ENCODE measurements around the gene LHFPL4. TPM values are rescaled to one million over a fixed set of nuclear protein-coding genes. Genes with fewer than 3 reads are reported as not detected.
"Not testable (repeated sequence)": the region's sequence is repeated elsewhere in the genome, so short reads cannot be mapped to it uniquely, and the experiment has no call there.

The LHFPL4 gene
- total RNA-seq, 3 donors from 2014 or later: not detected

- Mint-ChIP-seq H3K36me3 (ENCODE audit: insufficient read depth) (no peaks in the 10 kb centered on the region), H3K4me3 (no peak overlapping the region), H3K4me1 (ENCODE audit: low read depth) (no peaks in the 10 kb centered on the region), H3K27me3 (ENCODE audit: low read depth) (peaks cover 8% of the 10 kb centered on the region), H3K9me3 (peaks cover 17% of the 10 kb centered on the region)
- ATAC-seq: no peak
- DNase-seq: no peak
Observed at GRCh38 chr3:9563851-9564250, 10.2 kb upstream of the LHFPL4 start.

- ATAC-seq; DNase-seq; H3K4me3 Mint-ChIP-seq; H3K4me1 Mint-ChIP-seq (ENCODE audit: low read depth); H3K36me3 Mint-ChIP-seq (ENCODE audit: insufficient read depth): not testable (repeated sequence)
- Mint-ChIP-seq H3K9me3 (peaks cover 11% of the 10 kb centered on the region), H3K27me3 (ENCODE audit: low read depth) (peaks cover 22% of the 10 kb centered on the region)
Observed at GRCh38 chr3:9560056-9560455, 6.4 kb upstream of the LHFPL4 start.

- DNase-seq (no peak), ATAC-seq (no peak)
- Mint-ChIP-seq H3K36me3 (ENCODE audit: insufficient read depth) (no peaks in the 10 kb centered on the region), H3K9me3 (peaks cover 2% of the 10 kb centered on the region), H3K4me1 (ENCODE audit: low read depth) (peaks cover 2% of the 10 kb centered on the region), H3K4me3 (no peak overlapping the region), H3K27me3 (ENCODE audit: low read depth) (peaks cover 60% of the 10 kb centered on the region)
Observed at GRCh38 chr3:9553948-9554513, 409 bp upstream of the LHFPL4 start.

GRCh38 chr3:9552252-9552999 lies 1.2 kb downstream of the LHFPL4 start:
- H3K27me3 Mint-ChIP-seq (ENCODE audit: low read depth): peaks cover 73% of the 10 kb centered on the region
- no peaks in the 10 kb centered on the region for H3K9me3 Mint-ChIP-seq
- peaks cover 2% of the 10 kb centered on the region for H3K4me1 Mint-ChIP-seq (ENCODE audit: low read depth)
- DNase-seq (peak; percentile 9), ATAC-seq (peak in 1 of 2 donors; percentile 54)
- no peaks in the 10 kb centered on the region for H3K36me3 Mint-ChIP-seq (ENCODE audit: insufficient read depth)
- no peak overlapping the region for H3K4me3 Mint-ChIP-seq

GRCh38 chr3:9550999-9551398 lies 2.6 kb downstream of the LHFPL4 start:
- no peak overlapping the region for H3K4me3 Mint-ChIP-seq
- ATAC-seq (no peak), DNase-seq (no peak)
- peaks cover 2% of the 10 kb centered on the region for H3K4me1 Mint-ChIP-seq (ENCODE audit: low read depth)
- H3K9me3 Mint-ChIP-seq: no peaks in the 10 kb centered on the region
- H3K27me3 Mint-ChIP-seq (ENCODE audit: low read depth): peaks cover 67% of the 10 kb centered on the region
- no peaks in the 10 kb centered on the region for H3K36me3 Mint-ChIP-seq (ENCODE audit: insufficient read depth)

- Mint-ChIP-seq H3K27me3 (ENCODE audit: low read depth) (peaks cover 67% of the 10 kb centered on the region), H3K36me3 (ENCODE audit: insufficient read depth) (no peaks in the 10 kb centered on the region), H3K4me1 (ENCODE audit: low read depth) (peaks cover 2% of the 10 kb centered on the region), H3K4me3 (no peak overlapping the region), H3K9me3 (no peaks in the 10 kb centered on the region)
- ATAC-seq: no peak
- DNase-seq: no peak
Observed at GRCh38 chr3:9549600-9549999, 4.0 kb downstream of the LHFPL4 start.

- H3K4me3 Mint-ChIP-seq: no peak overlapping the region
- ATAC-seq (no peak), DNase-seq (no peak)
- H3K36me3 Mint-ChIP-seq (ENCODE audit: insufficient read depth): no peaks in the 10 kb centered on the region
- H3K9me3 Mint-ChIP-seq: no peaks in the 10 kb centered on the region
- H3K27me3 Mint-ChIP-seq (ENCODE audit: low read depth): peaks cover 64% of the 10 kb centered on the region
- H3K4me1 Mint-ChIP-seq (ENCODE audit: low read depth): peaks cover 2% of the 10 kb centered on the region
Observed at GRCh38 chr3:9548991-9549390, 4.6 kb downstream of the LHFPL4 start.

GRCh38 chr3:9542182-9542581 lies 11.4 kb downstream of the LHFPL4 start:
- H3K4me3 Mint-ChIP-seq: no peak overlapping the region
- no peaks in the 10 kb centered on the region for H3K36me3 Mint-ChIP-seq (ENCODE audit: insufficient read depth)
- DNase-seq (no peak), ATAC-seq (no peak)
- no peaks in the 10 kb centered on the region for H3K9me3 Mint-ChIP-seq
- H3K4me1 Mint-ChIP-seq (ENCODE audit: low read depth): no peaks in the 10 kb centered on the region
- peaks cover 15% of the 10 kb centered on the region for H3K27me3 Mint-ChIP-seq (ENCODE audit: low read depth)

GRCh38 chr3:9536212-9536611 lies 17.4 kb downstream of the LHFPL4 start:
- Mint-ChIP-seq H3K27me3 (ENCODE audit: low read depth) (peaks cover 9% of the 10 kb centered on the region), H3K36me3 (ENCODE audit: insufficient read depth) (no peaks in the 10 kb centered on the region), H3K4me3 (no peak overlapping the region), H3K4me1 (ENCODE audit: low read depth) (no peaks in the 10 kb centered on the region), H3K9me3 (no peaks in the 10 kb centered on the region)
- DNase-seq (no peak), ATAC-seq (no peak)

GRCh38 chr3:9534429-9534828 lies 19.2 kb downstream of the LHFPL4 start:
- DNase-seq (no peak), ATAC-seq (no peak)
- peaks cover 11% of the 10 kb centered on the region for H3K27me3 Mint-ChIP-seq (ENCODE audit: low read depth)
- H3K9me3 Mint-ChIP-seq: no peaks in the 10 kb centered on the region
- H3K4me3 Mint-ChIP-seq: no peak overlapping the region
- no peaks in the 10 kb centered on the region for H3K4me1 Mint-ChIP-seq (ENCODE audit: low read depth)
- no peaks in the 10 kb centered on the region for H3K36me3 Mint-ChIP-seq (ENCODE audit: insufficient read depth)

- Mint-ChIP-seq H3K4me1 (ENCODE audit: low read depth) (no peaks in the 10 kb centered on the region), H3K36me3 (ENCODE audit: insufficient read depth) (no peaks in the 10 kb centered on the region), H3K9me3 (peaks cover 10% of the 10 kb centered on the region), H3K27me3 (ENCODE audit: low read depth) (peaks cover 27% of the 10 kb centered on the region), H3K4me3 (no peak overlapping the region)
- no peak for ATAC-seq
- no peak for DNase-seq
Observed at GRCh38 chr3:9525078-9525477, 28.5 kb downstream of the LHFPL4 start.

GRCh38 chr3:9514956-9515355 lies 38.7 kb downstream of the LHFPL4 start:
- no peaks in the 10 kb centered on the region for H3K9me3 Mint-ChIP-seq
- no peaks in the 10 kb centered on the region for H3K36me3 Mint-ChIP-seq (ENCODE audit: insufficient read depth)
- no peak overlapping the region for H3K4me3 Mint-ChIP-seq

GRCh38 chr3:9514306-9514705 lies 39.3 kb downstream of the LHFPL4 start:
- ATAC-seq: no peak
- Mint-ChIP-seq H3K4me1 (ENCODE audit: low read depth) (no peaks in the 10 kb centered on the region), H3K9me3 (no peaks in the 10 kb centered on the region), H3K27me3 (ENCODE audit: low read depth) (peaks cover 13% of the 10 kb centered on the region), H3K4me3 (no peak overlapping the region), H3K36me3 (ENCODE audit: insufficient read depth) (no peaks in the 10 kb centered on the region)
- no peak for DNase-seq

More at GRCh38 chr3:9514956-9515355, 38.7 kb downstream of the LHFPL4 start:
- DNase-seq: no peak
- no peak for ATAC-seq
- peaks cover 12% of the 10 kb centered on the region for H3K27me3 Mint-ChIP-seq (ENCODE audit: low read depth)
- no peaks in the 10 kb centered on the region for H3K4me1 Mint-ChIP-seq (ENCODE audit: low read depth)

GRCh38 chr3:9512456-9513045 lies 41.1 kb downstream of the LHFPL4 start:
- no peaks in the 10 kb centered on the region for H3K9me3 Mint-ChIP-seq
- no peaks in the 10 kb centered on the region for H3K36me3 Mint-ChIP-seq (ENCODE audit: insufficient read depth)
- H3K4me3 Mint-ChIP-seq: no peak overlapping the region
- no peaks in the 10 kb centered on the region for H3K4me1 Mint-ChIP-seq (ENCODE audit: low read depth)
- DNase-seq: no peak
- ATAC-seq: no peak
- H3K27me3 Mint-ChIP-seq (ENCODE audit: low read depth): peaks cover 21% of the 10 kb centered on the region

GRCh38 chr3:9508781-9509180 lies 44.8 kb downstream of the LHFPL4 start:
- DNase-seq: no peak
- ATAC-seq: no peak
- Mint-ChIP-seq H3K4me1 (ENCODE audit: low read depth) (no peaks in the 10 kb centered on the region), H3K9me3 (no peaks in the 10 kb centered on the region), H3K36me3 (ENCODE audit: insufficient read depth) (no peaks in the 10 kb centered on the region), H3K27me3 (ENCODE audit: low read depth) (peaks cover 33% of the 10 kb centered on the region), H3K4me3 (no peak overlapping the region)

Measured in activated T-cell treated with anti-CD3 and anti-CD28 coated beads, Interleukin-2, amount 50 U/mL, for 4 hours (primary cell).